Kidney tubule cell (primary cell): ENCODE results near the gene APBA3.
"Not testable (repeated sequence)": the region's sequence is repeated elsewhere in the genome, so short reads cannot be mapped to it uniquely, and the experiment has no call there.

Experiments used
- DNase-seq: peaks from one replicate; pipeline ENCODE4 v3.0.0-alpha.2; 2018; ENCODE audit warnings: low spot score

The APBA3 gene

DNA sequence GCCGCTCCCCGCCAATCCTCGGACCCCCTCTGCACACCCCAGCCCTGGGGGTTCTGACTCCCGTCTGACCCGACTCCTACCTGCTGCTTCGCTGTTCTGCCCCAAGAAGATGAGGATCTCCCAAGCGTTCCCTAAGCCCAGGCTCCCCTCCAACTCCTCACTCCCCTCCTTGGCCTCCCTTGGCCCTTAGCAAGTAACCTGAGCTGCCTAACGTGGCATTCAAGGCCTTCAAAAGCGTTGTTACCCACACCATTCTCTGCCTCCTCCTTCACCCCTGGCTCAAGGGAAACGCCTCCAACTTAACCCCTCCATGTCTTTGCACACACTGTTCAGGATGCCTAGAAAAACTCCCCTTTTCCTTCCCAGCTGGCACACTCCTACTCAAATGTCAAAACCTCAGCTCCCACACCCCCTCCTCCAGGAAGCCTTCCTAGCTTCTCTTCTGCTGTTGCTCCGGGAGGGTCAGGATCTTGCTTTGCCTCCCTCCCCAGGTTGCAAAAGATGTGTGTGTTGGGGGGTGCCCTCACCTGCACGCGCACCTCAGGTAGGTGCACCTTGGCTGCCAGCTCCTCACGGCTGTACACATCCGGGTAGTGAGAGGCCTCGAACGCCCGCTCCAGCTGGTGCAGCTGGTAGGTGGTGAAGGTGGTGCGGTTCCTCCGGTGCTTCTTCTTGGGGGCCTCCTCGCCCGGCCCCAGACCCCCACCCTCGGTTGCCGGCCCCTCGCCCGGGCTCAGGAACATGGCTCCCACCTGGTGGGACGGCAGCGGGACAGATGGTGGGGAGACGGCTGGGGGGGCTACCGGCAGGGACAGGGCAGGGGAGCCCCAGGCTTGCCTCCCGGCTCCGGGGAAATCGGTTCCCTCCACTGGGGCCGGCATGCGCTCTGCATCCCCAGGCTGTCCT, 9.8 kb upstream of the APBA3 start:
- no peak for DNase-seq

DNA sequence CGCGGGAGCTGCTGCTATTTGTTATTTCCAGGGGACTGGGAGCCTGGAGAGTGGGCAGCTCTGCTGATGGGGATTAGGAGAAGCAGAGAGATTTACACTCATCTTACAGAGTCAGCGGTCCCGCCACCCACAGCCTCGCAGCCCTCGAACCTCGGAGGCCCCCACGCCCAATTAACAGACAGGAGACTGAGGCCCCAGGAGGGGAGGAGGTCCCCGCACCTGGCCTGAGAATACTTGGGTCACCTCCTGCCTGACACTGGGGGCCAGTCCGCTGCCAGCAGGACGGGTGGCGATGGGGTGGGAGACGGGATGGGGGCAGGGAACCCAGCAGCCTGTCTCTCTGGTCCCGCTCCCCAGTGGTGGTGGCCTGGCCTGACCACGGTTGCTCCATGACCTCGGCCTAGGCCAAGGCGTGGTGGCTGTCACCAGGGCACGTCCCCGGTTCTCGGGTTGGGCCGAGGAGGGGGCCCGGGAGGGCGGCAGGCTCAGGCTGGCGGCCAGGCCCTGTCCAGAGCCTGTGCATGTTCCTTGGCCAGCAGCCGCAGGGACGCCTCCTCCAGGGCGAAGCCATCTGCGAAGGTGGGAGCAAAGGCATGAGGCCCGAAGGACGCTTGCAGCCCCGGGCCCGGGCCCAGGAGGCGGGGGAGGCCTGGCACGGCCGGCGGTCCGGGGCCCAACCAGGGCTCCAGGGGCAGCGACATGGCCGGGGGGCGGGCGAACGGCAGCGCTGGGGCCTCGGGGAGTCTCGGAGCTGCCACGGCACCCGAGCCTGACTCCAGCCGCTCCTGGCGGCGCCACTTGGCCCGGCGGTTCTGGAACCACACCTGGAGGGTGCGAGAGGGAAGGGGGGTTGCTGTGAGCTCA, 8.9 kb upstream of the APBA3 start:
- no peak for DNase-seq

DNA sequence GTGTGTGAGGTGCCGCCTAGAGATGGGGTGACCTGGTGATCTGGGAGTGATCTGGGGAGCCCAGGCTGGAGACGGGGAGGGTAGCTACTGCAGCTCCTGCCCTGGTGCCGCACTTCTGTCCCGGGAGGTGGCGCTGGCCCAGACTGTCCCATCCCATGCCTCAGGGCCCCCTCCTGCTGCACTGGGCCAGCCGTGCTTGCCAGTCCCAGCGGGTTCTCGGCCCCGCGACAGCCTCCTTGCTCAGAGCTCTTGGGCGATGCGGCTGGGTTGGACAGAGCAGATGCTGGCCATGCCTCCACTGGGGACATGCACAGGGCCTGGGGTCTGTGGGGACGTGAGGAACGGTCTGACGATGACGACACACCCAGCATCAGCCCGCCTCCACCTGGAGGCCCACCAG, 8.0 kb upstream of the APBA3 start:
- no peak for DNase-seq

DNA sequence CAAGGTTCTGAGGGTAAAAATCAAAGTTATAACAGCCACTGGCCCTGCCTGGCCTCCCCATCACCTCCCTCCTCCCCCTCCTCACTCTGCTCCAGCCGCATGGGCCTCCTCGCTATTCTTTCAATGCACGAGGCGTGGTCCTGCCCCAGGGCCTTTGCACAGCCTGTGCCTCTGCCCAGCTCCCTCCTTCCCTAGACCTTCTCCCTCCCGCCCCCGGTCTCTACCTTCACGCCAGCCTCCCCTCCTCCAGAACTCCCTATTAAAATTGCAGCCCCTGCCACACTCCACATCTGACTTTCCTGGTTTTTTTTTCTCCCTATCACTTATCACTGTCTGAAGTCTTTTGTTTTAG, 7.2 kb upstream of the APBA3 start:
- no peak for DNase-seq

DNA sequence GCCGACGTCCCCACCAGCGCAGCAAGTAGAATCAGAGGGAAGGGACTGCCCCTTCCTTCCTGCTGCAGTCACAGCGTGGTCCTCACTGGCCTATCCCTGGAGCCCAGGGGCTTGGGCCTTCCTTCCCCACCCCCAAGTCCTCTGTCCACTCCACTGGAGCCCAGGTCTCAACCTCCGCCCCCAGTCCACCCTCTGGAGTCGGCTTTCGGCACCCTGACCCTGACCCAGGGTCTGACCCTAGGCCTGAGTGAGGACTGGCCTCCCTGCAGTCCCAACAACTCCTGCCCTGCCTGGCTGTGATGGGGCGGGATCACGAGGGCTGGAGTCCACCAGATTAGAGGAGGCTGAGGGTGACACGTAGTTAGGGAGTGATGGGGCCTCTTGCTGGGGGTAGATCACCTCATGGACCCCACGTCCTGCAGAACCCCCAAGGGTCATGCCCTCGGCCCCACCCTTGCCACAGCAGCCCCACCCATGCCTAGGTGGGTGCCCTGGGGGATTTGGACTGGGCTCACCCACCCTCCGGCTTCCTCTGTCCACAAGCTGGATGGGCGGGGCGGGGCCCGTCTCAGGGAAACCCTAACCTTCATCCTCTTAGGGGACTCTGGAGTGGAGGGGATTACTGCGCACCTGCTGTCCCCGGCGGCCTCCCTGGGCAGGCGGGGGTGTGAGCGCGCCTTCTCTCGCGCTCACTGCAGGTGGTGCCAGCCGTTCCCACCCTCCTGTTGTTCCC, 6.7 kb upstream of the APBA3 start:
- DNase-seq = no peak

DNA sequence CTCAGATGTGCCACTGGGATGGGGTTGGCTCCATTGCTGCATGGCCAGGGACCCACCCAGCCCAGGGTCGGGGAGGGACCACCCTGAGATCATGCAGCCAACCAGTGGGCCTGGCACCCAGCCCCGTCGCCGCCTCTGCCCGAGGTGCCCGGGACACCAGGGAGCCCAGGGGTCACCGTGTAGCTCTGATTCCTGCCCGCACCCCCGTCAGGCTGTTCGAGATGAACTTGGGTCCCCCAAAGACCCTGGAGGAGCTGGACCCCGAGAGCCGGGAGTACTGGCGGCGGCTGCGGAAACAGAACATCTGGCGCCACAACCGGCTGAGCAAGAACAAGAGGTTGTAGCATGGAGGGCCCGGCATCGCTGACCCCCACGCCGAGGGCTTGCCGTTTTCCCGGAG, 5.6 kb upstream of the APBA3 start:
- no peak for DNase-seq

DNA sequence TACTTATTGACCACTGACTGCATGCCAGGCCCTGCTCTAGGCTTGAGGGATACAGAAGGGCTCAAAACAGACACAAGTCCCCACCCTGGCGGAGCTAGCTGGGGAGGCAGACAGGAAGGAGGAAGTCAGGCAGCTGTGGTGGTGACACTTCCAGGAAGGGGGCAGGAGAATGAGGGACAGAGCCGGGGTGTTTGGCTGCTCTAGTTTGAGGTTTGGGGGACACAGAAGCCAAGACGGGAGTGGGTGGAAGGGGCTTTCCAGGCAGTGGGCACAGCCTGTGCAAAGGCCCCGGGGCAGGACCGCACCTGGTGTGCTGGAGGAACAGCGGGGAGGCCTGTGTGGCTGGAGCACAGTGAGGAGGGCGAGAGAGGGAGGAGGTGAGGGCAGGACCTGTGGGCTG, 5.0 kb upstream of the APBA3 start:
- no peak for DNase-seq

DNA sequence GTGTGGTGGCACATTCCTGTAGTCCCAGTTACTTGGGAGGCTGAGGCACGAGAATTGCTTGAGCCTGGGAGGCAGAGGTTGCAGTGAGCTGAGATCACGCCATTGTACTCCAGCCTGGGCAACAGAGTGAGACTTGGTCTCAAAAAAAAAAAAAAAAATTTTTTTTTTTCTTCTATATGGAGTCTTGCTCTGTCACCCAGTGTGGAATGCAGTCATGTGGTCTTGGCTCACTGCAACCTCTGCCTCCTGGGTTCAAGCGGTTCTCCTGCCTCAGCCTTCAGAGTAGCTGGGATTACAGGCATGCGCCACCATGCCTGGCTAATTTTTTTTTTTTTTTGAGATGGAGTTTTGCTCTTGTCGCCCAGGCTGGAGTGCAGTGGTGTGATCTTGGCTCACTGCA, 4.3 kb upstream of the APBA3 start:
- peak; percentile 35 for DNase-seq

DNA sequence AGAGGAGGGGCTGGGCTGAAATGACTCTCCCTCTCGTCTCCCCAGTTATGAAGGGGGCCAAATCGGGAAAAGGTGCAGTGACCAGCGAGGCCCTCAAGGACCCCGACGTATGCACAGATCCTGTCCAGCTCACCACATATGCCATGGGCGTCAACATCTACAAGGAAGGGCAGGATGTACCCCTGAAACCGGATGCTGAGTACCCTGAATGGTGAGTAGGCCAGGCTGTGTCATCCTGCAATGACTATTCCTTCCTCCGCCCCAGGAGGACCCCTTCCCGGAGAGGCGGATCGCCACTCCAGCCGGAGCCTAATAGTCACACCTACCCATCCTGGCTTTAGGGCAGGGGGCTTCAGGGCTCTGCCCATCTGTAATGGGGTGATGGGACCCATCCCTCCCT, 3.6 kb upstream of the APBA3 start:
- DNase-seq = no peak

DNA sequence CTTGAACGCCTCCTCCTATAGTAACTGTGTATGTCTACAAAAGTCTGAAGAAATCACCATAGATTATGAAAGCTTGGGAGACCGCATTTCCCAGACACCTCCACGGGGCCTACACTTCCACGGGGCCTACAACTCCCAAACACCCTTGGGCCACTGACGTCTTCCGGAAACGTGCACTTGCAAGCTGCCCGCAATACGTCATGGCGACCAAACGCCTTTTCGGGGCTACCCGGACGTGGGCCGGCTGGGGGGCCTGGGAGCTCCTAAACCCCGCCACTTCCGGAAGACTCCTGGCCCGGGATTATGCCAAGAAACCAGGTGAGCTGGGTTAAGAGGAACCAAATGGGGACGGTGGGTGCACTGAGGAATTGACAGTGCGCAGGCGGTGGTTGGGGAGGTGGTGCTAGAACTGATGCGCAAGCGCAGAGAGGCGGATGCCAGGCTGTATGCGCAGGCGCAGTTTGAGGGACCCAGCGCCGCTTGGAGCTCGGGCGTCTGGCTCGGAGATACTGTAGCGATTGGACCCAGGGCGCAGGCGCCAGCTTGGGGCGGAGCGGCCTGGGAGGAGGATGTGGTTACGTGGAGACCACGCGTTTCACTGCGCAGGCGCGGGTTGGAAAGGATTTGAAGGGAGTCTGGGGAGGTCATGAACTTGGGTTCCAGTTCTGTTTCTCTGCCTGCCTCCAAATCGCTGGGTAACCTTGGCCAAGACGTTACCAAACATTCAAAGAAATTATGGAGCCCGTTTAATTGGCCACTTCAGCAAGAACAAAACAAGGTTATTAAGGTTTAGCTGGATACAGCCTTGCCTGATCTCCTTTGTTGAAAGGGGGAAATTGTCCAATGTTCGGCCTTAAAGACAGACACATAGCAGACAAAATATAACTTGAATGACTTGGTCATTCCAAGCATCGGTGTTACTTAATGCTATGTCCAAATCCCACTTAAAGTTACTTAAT, 1.3 kb upstream of the APBA3 start, which contains the start of gene MRPL54:
Gene MRPL54 (plus strand): TSS at position 182 of the 959 bp plus-strand sequence. CDS start 19 bp downstream, at position 201.
- peak; percentile 99 for DNase-seq

DNA sequence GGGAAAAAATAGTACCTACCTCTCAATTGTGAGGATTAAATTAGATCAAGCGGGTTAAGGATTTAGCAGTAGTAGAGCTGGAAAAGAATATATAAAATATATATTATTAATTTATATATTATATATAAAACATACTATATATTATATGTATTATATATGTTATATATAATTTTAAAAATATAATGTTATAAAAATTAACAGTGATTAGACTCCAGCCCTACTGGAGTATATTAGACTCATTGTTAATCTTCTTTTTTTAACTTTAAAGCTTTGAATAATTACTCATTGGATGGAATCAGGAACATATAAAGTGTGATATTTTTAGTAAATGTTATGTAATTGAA, 610 bp upstream of the APBA3 start:
- no peak for DNase-seq

DNA sequence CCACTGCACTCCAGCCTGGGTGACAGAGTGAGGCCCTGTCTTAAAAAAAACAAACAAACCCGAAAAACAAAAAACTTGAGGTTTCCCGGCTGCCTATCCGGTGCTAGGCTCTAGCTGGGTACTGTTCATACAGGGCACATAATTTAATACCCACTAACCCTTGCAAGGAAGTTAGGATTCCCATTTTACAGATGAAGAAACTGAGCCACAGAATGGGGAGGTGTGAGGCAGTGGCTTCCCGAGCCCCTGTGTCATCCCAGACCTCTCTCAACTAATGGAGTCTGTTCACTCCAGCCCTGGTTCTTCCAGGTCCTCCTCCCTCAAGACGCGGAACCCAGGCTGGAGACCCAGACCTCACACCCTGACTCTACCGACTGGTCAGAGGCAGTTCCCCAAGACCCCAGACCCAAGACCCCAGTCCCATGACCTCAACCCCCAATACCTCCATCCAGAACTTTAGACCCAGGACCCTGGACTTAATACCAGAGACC, 576 bp downstream of the APBA3 start:
- DNase-seq = peak; percentile 10

DNA sequence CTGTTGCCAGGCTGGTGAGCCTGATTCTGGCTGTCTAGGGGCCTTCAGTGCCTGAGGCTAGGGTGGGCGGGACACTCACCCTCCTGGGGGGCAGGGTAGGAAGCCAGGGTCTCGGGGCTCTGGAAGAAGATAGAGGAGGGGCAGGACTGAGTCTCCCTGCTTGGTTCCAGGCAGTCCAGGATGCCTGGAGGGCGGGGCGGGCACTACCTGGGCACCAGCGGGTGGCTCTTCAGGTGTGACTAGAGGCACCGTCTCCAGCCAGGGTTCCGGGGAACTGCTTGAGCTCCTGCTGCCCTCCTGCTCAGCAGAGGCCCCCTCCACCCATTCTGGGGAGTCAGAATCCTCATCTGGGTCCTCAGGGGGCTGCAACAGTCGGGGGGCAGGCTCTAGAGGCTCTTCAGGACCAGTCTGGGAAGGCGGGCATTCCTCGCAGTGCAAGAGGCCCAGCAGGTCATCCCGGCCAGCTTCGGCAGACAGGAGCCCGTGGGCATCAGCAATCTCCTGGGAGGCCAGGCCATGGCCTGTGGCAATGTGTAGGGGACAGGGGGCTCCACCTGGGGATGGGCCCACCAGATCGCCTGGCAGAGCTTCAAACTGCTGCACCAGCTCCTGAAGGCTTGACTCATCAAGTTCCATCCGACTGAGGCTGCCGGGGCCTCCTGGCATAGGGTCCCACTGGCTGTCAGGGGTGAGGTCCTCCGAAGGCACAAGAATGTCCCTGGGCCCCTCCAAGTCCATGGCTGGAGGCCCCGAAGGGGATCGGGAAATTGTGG, 1.8 kb downstream of the APBA3 start:
- DNase-seq = no peak

DNA sequence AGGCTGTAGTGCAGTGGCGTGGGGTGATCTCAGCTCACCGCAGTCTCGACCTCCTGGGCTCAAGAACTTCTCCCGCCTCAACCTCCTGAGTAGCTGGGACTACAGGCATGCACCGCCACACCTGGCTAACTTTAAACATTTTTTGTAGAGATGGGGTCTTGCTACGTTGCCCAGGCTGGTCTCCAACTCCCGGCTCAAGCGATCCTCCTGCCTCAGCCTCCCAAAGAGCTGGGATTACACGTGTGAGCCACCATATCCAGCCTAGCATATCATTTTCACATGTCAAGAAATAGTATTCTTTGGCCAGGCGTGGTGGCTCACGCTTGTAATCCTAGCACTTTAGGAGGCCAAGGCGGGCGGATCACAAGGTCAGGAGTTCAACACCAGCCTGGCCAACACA, 3.2 kb downstream of the APBA3 start:
- DNase-seq = not testable (repeated sequence)

DNA sequence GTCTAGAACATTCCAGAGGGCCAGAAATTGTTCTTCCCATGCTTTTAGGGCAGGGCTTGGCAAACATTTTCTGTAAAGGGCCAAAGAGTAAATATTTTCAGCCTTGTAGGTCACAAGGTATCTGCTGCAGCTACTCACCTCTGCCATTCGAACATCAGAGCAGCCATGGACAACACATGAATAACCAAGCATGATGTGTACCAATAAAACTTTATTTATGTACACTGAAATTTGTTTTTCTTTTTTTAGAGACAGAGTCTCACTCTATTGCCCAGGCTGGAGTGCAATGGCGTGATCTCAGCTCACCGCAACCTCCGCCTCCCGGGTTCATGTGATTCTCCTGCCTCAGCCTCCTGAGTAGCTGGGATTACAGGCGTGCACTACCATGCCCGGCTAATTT, 3.8 kb downstream of the APBA3 start:
- DNase-seq = not testable (repeated sequence)

DNA sequence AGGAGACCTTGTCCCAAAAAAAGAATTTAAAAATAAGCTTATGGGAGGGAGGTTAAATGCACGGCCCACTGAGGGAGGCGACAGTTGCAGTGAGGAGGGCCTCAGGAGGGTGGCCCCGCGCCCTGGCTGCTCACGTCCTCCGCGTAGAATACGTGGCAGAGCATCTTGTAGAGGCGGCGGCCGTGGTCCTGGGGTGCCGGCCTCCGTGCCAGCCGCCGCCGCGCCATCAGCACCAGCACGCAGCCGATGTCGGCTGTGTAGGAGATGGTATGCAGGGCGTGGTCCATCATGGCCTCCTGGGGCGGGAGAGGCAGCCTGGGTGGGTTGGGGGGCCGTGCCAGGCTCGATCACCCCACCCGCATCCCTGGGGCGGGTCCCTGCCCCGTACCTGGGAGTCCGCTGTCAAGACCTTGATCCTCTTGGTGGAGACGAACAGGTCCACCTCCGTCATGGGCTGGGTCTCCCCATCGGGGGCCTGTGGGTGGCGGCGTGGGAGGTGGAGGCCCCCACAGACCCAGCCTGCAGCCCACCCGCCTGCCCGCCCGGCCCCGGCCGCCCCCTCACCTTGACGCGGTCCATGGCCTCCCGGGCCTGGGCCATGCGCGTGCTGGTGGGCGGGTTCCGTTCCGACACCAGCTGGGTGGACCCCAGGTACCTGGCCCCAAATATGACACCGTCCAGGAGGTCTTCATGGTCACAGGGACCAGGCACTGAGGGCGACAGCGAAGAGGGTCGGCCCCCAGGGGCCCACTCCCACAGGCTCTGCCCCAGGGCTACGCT, 7.7 kb downstream of the APBA3 start:
- DNase-seq = no peak

DNA sequence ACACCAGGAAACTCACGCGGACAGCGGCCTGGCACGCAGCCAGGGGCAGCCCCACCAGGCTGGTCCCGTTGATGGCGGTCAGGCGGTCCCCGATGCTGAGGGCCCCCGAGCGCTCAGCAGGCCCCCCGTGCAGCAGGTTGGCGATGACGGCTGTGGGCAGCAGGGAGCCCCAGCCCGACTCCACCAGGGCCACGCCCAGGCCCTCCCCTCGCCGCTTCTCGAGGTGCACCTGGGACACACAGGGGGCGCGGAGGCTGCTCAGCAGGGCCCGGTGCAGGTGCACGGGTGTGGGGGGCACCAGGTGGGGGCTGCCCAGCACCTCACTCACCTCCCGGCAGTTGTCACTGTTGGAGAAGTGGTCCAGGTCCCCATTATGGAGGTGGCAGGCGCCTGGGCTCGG, 9.0 kb downstream of the APBA3 start:
- DNase-seq = no peak

DNA sequence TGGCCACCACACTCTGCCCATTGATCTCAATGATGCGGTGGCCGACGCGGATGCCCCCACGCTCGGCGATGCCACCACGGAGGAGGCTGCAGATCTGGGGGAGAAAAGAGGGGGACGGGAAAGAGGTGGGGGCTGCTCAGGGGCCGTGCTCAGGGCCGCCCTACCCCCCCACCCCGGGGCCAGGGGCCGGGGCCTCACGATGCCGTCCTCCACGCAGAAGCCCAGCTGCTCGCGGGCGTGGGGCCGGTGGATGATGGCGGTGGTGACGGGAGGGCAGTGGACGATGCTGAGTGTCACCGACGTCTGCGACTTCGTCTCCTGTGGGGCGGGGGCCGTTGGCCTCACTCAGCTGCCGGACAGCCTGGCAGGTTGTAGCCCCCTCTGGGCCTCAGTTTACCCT, 10.3 kb downstream of the APBA3 start:
- no peak for DNase-seq

DNA sequence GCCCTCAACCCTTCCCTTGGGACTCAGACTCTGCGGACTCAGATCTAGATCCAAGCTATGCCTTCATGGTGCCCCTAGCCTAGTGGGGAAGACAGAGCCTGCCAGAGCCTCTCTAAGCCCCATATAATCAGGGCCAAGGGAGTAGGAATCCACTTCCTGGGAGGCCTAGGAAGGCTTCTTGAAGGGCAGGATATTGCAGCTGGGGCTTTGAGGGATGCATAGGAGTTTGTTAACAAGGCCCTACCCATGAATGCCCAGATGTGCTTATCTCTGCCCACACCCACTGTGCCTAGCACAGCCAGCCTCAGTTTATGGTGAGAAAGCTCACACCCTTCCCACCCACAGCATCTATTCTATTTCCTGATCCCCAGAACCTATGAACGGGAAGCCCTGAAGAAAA, 11.3 kb downstream of the APBA3 start:
- no peak for DNase-seq

DNA sequence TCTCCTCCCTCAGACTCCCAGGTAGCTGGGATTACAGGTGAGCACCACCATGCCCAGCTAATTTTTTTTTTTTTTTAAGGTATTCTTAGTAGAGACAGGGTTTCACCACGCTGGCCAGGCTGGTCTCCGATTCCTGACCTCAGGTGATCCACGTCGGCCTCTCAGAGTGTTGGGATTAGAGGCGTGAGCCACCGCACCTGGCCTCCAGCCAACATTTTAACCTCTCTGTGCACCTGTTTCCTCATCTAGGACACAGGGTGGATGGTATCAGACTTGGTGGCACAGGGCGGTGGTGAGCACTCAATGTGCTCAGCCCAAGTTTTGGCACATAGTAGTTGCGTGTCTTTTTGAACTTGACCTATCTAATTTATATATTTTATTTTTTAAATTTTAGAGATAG, 12.5 kb downstream of the APBA3 start:
- no peak for DNase-seq
